ENCODE data around the gene PTPN23. TPM values are rescaled to one million over a fixed set of nuclear protein-coding genes. Genes with fewer than 3 reads are reported as not detected.

The PTPN23 gene
- total RNA-seq, 1 donor from 2014 or later = 30.2 TPM

GRCh38 chr3:47385796-47386195, 5.0 kb downstream of the PTPN23 start:
- no peak for TF ChIP-seq POLR2A (IDR thresholded peaks at IDR 0.05)
- Histone ChIP-seq H3K4me1 (peaks cover 52% of the 10 kb centered on the region), H3K27ac (no peak overlapping the region), H3K9me3 (no peaks in the 10 kb centered on the region), H3K36me3 (peaks cover 0 to 11% of the 10 kb centered on the region in 2 donors), H3K4me3 (no peak overlapping the region), H3K27me3 (no peaks in the 10 kb centered on the region)
- intact Hi-C loops (cut with DNase I) = no loop called here
- DNase-seq (ENCODE audit: extremely low spot score in 2 of 2) = no peak

- Histone ChIP-seq H3K27ac (no peak overlapping the region), H3K36me3 (peaks cover 0 to 10% of the 10 kb centered on the region in 2 donors), H3K27me3 (no peaks in the 10 kb centered on the region), H3K4me1 (peaks cover 48% of the 10 kb centered on the region), H3K4me3 (no peak overlapping the region), H3K9me3 (no peaks in the 10 kb centered on the region)
- TF ChIP-seq POLR2AphosphoS5 (IDR thresholded peaks at IDR 0.05; ENCODE audit: insufficient read depth in 1 of 2, low read depth in 1 of 2) = no peak
- TF ChIP-seq POLR2A (IDR thresholded peaks at IDR 0.05) = no peak
- no peak for TF ChIP-seq CTCF (IDR thresholded peaks at IDR 0.05)
- no peak for DNase-seq (ENCODE audit: extremely low spot score in 2 of 2)
- intact Hi-C loops (cut with DNase I) = no loop called here
Observed at GRCh38 chr3:47392933-47393332, 12.1 kb downstream of the PTPN23 start.

- H3K4me3 ChIP-seq = no peak overlapping the region
- intact Hi-C loops (cut with DNase I) = no loop called here
- H3K4me1 ChIP-seq = peaks cover 45% of the 10 kb centered on the region
- TF ChIP-seq POLR2AphosphoS5 (IDR thresholded peaks at IDR 0.05; ENCODE audit: insufficient read depth in 1 of 2, low read depth in 1 of 2) = no peak
- TF ChIP-seq POLR2A (IDR thresholded peaks at IDR 0.05) = no peak
- no peak for TF ChIP-seq CTCF (IDR thresholded peaks at IDR 0.05)
- DNase-seq (ENCODE audit: extremely low spot score in 2 of 2) = no peak
- H3K36me3 ChIP-seq = no peaks in the 10 kb centered on the region
- H3K9me3 ChIP-seq = no peaks in the 10 kb centered on the region
- no peak overlapping the region for H3K27ac ChIP-seq
- H3K27me3 ChIP-seq = no peaks in the 10 kb centered on the region
Observed at GRCh38 chr3:47394140-47394870, 13.5 kb downstream of the PTPN23 start.

GRCh38 chr3:47394881-47395280, 14.1 kb downstream of the PTPN23 start:
- no peaks in the 10 kb centered on the region for H3K27me3 ChIP-seq
- H3K4me3 ChIP-seq = no peak overlapping the region
- H3K27ac ChIP-seq = no peak overlapping the region
- TF ChIP-seq POLR2A (IDR thresholded peaks at IDR 0.05) = no peak
- TF ChIP-seq POLR2AphosphoS5 (IDR thresholded peaks at IDR 0.05; ENCODE audit: insufficient read depth in 1 of 2, low read depth in 1 of 2) = no peak
- TF ChIP-seq CTCF (IDR thresholded peaks at IDR 0.05) = no peak
- no peak for DNase-seq (ENCODE audit: extremely low spot score in 2 of 2)
- H3K36me3 ChIP-seq = no peaks in the 10 kb centered on the region
- peaks cover 45% of the 10 kb centered on the region for H3K4me1 ChIP-seq
- H3K9me3 ChIP-seq = no peaks in the 10 kb centered on the region
- intact Hi-C loops (cut with DNase I) = no loop called here

GRCh38 chr3:47398228-47398627, 17.4 kb downstream of the PTPN23 start:
- Histone ChIP-seq H3K27me3 (no peaks in the 10 kb centered on the region), H3K27ac (no peak overlapping the region), H3K4me3 (no peak overlapping the region), H3K4me1 (peaks cover 26% of the 10 kb centered on the region), H3K9me3 (no peaks in the 10 kb centered on the region), H3K36me3 (no peaks in the 10 kb centered on the region)
- TF ChIP-seq POLR2AphosphoS5 (IDR thresholded peaks at IDR 0.05; ENCODE audit: insufficient read depth in 1 of 2, low read depth in 1 of 2) = no peak
- TF ChIP-seq CTCF (IDR thresholded peaks at IDR 0.05) = no peak
- no peak for TF ChIP-seq POLR2A (IDR thresholded peaks at IDR 0.05)
- DNase-seq (ENCODE audit: extremely low spot score in 2 of 2) = no peak
- intact Hi-C loops (cut with DNase I) = no loop called here

All from vagina (tissue), 2 donors.